Ecto neural progenitor cell (in vitro differentiated cells): Measurements from ENCODE around the gene TTL.
A peak's percentile ranks its signal among the peaks of the same experiment; 100 is the strongest.
"Not testable (repeated sequence)": the region's sequence is repeated elsewhere in the genome, so short reads cannot be mapped to it uniquely, and the experiment has no call there.

Experiments used
- DNase-seq: peaks from one replicate; pipeline ENCODE4 v3.0.0-alpha.2; 2018; ENCODE audit warnings: low spot score

Gene TTL

GRCh38 chr2:112474844-112475486, 7.0 kb upstream of the TTL start:
- DNase-seq, result no peak

GRCh38 chr2:112476434-112476833, 5.5 kb upstream of the TTL start:
- no peak for DNase-seq

- DNase-seq, result no peak
Observed at GRCh38 chr2:112480530-112481049, 1.4 kb upstream of the TTL start.

GRCh38 chr2:112481050-112481527, 867 bp upstream of the TTL start:
- peak; percentile 85 for DNase-seq

GRCh38 chr2:112482309-112483041, 519 bp downstream of the TTL start:
- peak; percentile 64 for DNase-seq

- DNase-seq, result no peak
Observed at GRCh38 chr2:112483042-112483473, 1.1 kb downstream of the TTL start.

GRCh38 chr2:112483831-112484230, 1.9 kb downstream of the TTL start:
- DNase-seq, result no peak

DNA sequence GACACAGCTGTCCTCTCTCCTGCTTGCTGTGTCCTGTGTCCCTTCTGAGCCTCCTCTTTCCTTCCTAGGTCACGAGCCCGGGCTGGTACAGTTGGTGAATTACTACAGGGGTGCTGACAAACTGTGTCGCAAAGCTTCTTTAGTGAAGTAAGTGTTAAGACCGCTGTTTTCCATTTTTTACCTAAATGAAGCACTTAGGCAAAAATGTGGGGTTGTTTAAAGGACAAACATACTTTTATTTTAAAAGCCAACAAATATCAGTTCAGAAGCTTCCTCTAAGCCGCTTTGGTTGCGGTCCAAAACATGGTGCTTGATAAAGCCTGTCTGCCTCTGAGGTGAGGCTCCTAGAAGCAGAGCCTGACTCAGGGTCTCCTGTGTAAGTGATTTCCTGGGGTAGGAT, 3.9 kb downstream of the TTL start:
- no peak for DNase-seq

DNA sequence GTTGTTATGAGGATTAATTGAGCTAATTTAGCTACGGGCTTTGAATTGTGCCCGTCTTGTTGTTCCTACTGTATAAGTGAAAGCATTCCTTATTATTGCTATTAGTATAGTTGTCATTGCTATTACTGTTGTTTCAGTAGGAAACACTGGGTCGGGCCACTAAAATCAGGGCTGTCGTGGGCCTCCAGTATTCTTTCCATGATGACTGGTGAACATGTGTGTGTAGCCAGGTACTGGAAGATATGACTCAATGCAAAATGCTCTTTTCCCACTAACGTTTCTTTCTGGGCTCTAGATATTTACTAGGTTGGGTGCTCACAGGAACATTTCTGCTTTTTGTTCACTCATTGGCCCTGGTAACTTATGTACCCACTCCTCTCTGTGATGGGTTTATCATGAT, 4.9 kb downstream of the TTL start:
- DNase-seq, result no peak

GRCh38 chr2:112487444-112487961, 5.5 kb downstream of the TTL start:
- DNase-seq, result no peak

DNA sequence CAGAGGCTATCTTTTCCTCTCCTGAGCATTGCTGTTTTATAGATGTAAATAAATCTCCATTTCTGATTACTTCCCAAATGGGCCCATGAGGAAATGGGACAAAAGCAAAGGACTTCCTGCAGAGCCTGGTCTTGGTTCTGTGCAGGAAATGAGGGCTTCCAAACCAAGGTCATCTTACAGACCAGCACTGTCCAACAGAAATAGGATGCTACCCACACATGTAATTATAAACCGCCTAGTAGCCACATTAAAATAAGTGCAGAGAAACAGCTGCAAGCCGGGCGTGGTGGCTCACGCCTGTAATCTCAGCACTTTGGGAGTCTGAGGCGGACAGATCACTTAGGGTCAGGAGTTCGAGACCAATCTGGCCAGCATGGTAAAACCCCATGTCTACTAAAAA, 6.2 kb downstream of the TTL start:
- no peak for DNase-seq

- DNase-seq, result no peak
Observed at GRCh38 chr2:112491946-112492345, 10.0 kb downstream of the TTL start.

- DNase-seq, result no peak
Observed at GRCh38 chr2:112493048-112493447, 11.1 kb downstream of the TTL start.

- no peak for DNase-seq
Observed at GRCh38 chr2:112493858-112494648, 12.1 kb downstream of the TTL start.

GRCh38 chr2:112494828-112495227, 12.9 kb downstream of the TTL start:
- no peak for DNase-seq

DNA sequence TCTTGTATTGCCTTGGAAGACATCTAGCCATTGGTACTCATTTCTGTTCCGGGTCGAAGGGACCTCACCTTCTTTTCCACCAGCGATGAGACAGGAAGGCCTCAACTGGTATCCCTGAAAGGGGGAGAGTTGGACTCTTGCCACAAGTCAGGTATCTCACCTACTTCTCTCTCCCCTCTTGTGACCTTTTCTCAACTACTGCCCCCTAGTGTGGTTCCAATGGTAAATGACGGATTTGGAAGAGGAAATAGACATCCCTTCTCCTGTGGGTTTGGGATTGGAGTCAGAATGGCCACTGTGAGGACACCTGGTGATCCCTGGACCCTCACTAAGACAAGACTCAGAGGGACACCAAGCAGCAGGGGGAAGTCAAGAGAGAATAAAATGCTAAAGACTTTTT, 13.9 kb downstream of the TTL start:
- not testable (repeated sequence) for DNase-seq

- not testable (repeated sequence) for DNase-seq
Observed at GRCh38 chr2:112500850-112501484, 19.0 kb downstream of the TTL start.

- not testable (repeated sequence) for DNase-seq
Observed at GRCh38 chr2:112509239-112509998, 27.5 kb downstream of the TTL start.

GRCh38 chr2:112516801-112517200, 34.8 kb downstream of the TTL start:
- no peak for DNase-seq

DNA sequence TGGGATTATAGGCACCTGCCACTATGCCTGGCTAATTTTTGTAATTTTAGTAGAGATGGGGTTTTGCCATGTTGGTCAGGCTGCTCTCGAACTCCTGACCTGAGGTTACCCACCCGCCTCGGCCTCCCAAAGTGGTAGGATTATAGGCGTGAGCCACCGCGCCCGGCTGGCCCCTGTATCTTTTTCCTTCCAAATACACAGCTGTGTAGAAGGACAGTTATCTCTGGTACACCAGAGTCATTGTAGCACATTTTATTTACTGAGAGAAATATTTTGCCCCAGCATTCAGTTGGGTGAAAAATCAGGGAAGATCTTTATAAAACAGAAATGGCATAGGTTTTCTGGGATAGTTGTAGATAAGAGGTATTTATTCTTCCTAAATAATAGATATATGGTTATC, 36.9 kb downstream of the TTL start:
- no peak for DNase-seq

GRCh38 chr2:112519506-112519905, 37.5 kb downstream of the TTL start:
- no peak for DNase-seq
